Keratinocyte (primary cell): ENCODE results near the gene MAST2. TPM values are rescaled to one million over a fixed set of nuclear protein-coding genes. Genes with fewer than 3 reads are reported as not detected.

ENCODE experiments used
- DNase-seq: peaks from one replicate; pipeline ENCODE4 v3.0.0-alpha.2; 2011; ENCODE audit warnings: low read depth, missing footprints, low spot score
- FAIRE-seq: peaks from 2 replicates; lab custom pipeline; 2011; peaks lifted over from hg19 to GRCh38; lab: Jason Lieb, UNC
- H2AFZ ChIP-seq: 2 replicates; pipeline ENCODE4 v1.6.0; 2012; ENCODE audit warnings: low read length, control low read depth, inconsistent platforms; ENCODE audit not compliant: control insufficient read depth
- H3K27ac ChIP-seq: 2 replicates; pipeline ENCODE4 v1.5.1; 2011; ENCODE audit warnings: low read length; ENCODE audit not compliant: control insufficient read depth, insufficient read depth
- H3K27me3 ChIP-seq: 3 replicates; pipeline ENCODE4 v1.6.0; 2011; ENCODE audit warnings: low read length; ENCODE audit not compliant: control insufficient read depth, insufficient read depth; ENCODE audit errors: extremely low read depth
- H3K36me3 ChIP-seq, 2 experiments: 2 replicates in 1 of 2; 3 replicates in 1 of 2; pipeline ENCODE4 v1.5.1; 2011; ENCODE audit warnings: low read length in 2 of 2, mild to moderate bottlenecking in 1 of 2; ENCODE audit not compliant: control insufficient read depth in 2 of 2, insufficient read depth in 2 of 2; ENCODE audit errors: extremely low read depth in 1 of 2
- H3K4me1 ChIP-seq: 3 replicates; pipeline ENCODE4 v1.5.1; 2011; ENCODE audit warnings: low read length; ENCODE audit not compliant: control insufficient read depth, insufficient read depth; ENCODE audit errors: extremely low read depth
- H3K4me2 ChIP-seq: 3 replicates; pipeline ENCODE4 v1.6.0; 2011; ENCODE audit warnings: low read depth, low read length; ENCODE audit not compliant: control insufficient read depth, insufficient read depth; ENCODE audit errors: extremely low read depth
- H3K4me3 ChIP-seq, 3 experiments: fragments of 200-600 bp in 1 of 3; sonication (generic) in 1 of 3; 2 replicates in 2 of 3; 3 replicates in 1 of 3; pipeline ENCODE4 v1.5.1; 2011 to 2016; ENCODE audit warnings: low read length in 3 of 3, mild to moderate bottlenecking in 3 of 3, control low read depth in 2 of 3, inconsistent platforms in 1 of 3, low read depth in 1 of 3, mixed read lengths in 1 of 3, mixed run types in 1 of 3, moderate library complexity in 1 of 3; ENCODE audit not compliant: control insufficient read depth in 2 of 3, insufficient read depth in 2 of 3; ENCODE audit errors: extremely low read depth in 1 of 3
- H3K79me2 ChIP-seq: 2 replicates; pipeline ENCODE4 v1.6.0; 2012; ENCODE audit warnings: low read length; ENCODE audit not compliant: control insufficient read depth, insufficient read depth
- H3K9ac ChIP-seq: 3 replicates; pipeline ENCODE4 v1.6.0; 2011; ENCODE audit warnings: low read length; ENCODE audit not compliant: control insufficient read depth, insufficient read depth; ENCODE audit errors: extremely low read depth
- H3K9me1 ChIP-seq: 3 replicates; pipeline ENCODE4 v1.6.0; 2011; ENCODE audit warnings: low read length; ENCODE audit not compliant: control insufficient read depth, insufficient read depth; ENCODE audit errors: extremely low read depth
- H3K9me3 ChIP-seq: 2 replicates; pipeline ENCODE4 v1.5.1; 2012; ENCODE audit warnings: low read depth, low read length; ENCODE audit not compliant: control insufficient read depth
- H4K20me1 ChIP-seq: 3 replicates; pipeline ENCODE4 v1.6.0; 2011; ENCODE audit warnings: low read length; ENCODE audit not compliant: control insufficient read depth, insufficient read depth; ENCODE audit errors: extremely low read depth
- EZH2 ChIP-seq: IDR thresholded peaks from one replicate; pipeline ENCODE4 v1.6.1; 2012; ENCODE audit warnings: inconsistent platforms, mild to moderate bottlenecking, low read length, moderate library complexity
- dilution Hi-C: fragments of 300-500 bp; cut with MboI; formaldehyde crosslinking; loops from one replicate; pipeline ENCODE4 v1.7.0; 2020; ENCODE audit warnings: low sequenced_read_pairs; ENCODE audit not compliant: extremely low pct_ligation_motif_present
- polyA plus RNA-seq, 5 experiments: library from polyadenylated mRNA; depleted of rRNA in 3 of 5; stranded (reverse) in 3 of 5; stranded (forward) in 1 of 5; unstranded in 1 of 5; fragments of >200 nt; gene quantifications; 1 replicate in 1 of 5; 2 replicates in 3 of 5; 3 replicates in 1 of 5; pipeline versions ENCODE4 v1.2.1 to v1.2.3, GENCODE V29; 2011 to 2012; ENCODE audit warnings: missing spikeins in 2 of 5, low read depth in 1 of 5, low replicate concordance in 1 of 5
- TF ChIP-seq, protein P1 (sequence below), 3 experiments: IDR thresholded peaks in 1 of 3; conservative IDR thresholded peaks in 1 of 3; optimal IDR thresholded peaks in 1 of 3; 2 replicates in 2 of 3; 3 replicates in 1 of 3; pipeline versions ENCODE3 to v1.5.1; 2011; ENCODE audit warnings: low read length in 3 of 3, mild to moderate bottlenecking in 3 of 3, moderate library complexity in 2 of 3, control low read depth in 1 of 3, inconsistent platforms in 1 of 3; ENCODE audit not compliant: insufficient read depth in 2 of 3; ENCODE audit errors: extremely low read depth in 1 of 3

MAST2 gene
- polyA plus RNA-seq, 1 donor (not counting 4 experiments of a cell fraction or from before 2014, with no cell fraction given) = 12.2 TPM

DNA sequence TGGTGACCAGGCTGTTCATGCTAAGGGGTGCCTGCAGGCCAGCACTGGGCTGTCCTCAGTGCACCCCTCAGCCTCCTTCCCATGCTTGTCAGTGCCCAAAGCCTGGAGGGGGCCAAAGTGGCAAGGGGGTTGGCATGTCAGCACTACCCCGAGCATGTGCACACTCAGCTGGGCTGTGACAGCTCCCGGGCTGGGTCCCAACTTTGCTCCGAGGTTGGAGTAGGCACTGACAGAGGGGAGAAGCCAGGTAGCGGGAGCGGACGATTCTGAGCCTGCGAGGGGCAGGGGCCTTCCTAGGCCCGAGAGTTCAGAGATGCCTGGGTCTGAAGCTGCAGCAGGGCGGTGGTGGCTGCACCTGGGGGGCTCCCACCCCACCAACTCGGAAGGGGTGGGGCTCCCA, 119.0 kb downstream of the MAST2 start:
- no peak overlapping the region for H2AFZ ChIP-seq
- no peaks in the 10 kb centered on the region for H3K27me3 ChIP-seq
- H3K27ac ChIP-seq = no peak overlapping the region
- H3K9me1 ChIP-seq = no peaks in the 10 kb centered on the region
- H3K9ac ChIP-seq = no peak overlapping the region
- no peaks in the 10 kb centered on the region for H3K79me2 ChIP-seq
- FAIRE-seq (no peak), DNase-seq (no peak)
- H4K20me1 ChIP-seq = no peaks in the 10 kb centered on the region
- dilution Hi-C loops = no loop called here
- no peaks in the 10 kb centered on the region for H3K4me1 ChIP-seq
- TF ChIP-seq, protein P1, sequence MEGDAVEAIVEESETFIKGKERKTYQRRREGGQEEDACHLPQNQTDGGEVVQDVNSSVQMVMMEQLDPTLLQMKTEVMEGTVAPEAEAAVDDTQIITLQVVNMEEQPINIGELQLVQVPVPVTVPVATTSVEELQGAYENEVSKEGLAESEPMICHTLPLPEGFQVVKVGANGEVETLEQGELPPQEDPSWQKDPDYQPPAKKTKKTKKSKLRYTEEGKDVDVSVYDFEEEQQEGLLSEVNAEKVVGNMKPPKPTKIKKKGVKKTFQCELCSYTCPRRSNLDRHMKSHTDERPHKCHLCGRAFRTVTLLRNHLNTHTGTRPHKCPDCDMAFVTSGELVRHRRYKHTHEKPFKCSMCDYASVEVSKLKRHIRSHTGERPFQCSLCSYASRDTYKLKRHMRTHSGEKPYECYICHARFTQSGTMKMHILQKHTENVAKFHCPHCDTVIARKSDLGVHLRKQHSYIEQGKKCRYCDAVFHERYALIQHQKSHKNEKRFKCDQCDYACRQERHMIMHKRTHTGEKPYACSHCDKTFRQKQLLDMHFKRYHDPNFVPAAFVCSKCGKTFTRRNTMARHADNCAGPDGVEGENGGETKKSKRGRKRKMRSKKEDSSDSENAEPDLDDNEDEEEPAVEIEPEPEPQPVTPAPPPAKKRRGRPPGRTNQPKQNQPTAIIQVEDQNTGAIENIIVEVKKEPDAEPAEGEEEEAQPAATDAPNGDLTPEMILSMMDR (optimal IDR thresholded peaks at IDR 0.05 in 1 of 3, IDR thresholded peaks at IDR 0.05 in 1 of 3, conservative IDR thresholded peaks at IDR 0.05 in 1 of 3; ENCODE audit: extremely low read depth in 1 of 3, insufficient read depth in 2 of 3, low read length in 3 of 3) = no peak
- no peak for TF ChIP-seq EZH2
- H3K4me2 ChIP-seq = no peak overlapping the region
- no peak overlapping the region for H3K4me3 ChIP-seq
- no peaks in the 10 kb centered on the region for H3K36me3 ChIP-seq
- H3K9me3 ChIP-seq = no peaks in the 10 kb centered on the region

- Histone ChIP-seq H3K4me2 (no peak overlapping the region), H3K79me2 (no peaks in the 10 kb centered on the region), H3K4me1 (no peaks in the 10 kb centered on the region), H3K27me3 (no peaks in the 10 kb centered on the region), H3K36me3 (no peaks in the 10 kb centered on the region), H3K9ac (no peak overlapping the region), H3K27ac (no peak overlapping the region), H3K9me3 (no peaks in the 10 kb centered on the region), H3K9me1 (no peaks in the 10 kb centered on the region), H3K4me3 (no peak overlapping the region), H4K20me1 (no peaks in the 10 kb centered on the region), H2AFZ (no peak overlapping the region)
- FAIRE-seq (no peak), DNase-seq (no peak)
- no peak for TF ChIP-seq EZH2
- TF ChIP-seq, protein P1 (optimal IDR thresholded peaks at IDR 0.05 in 1 of 3, IDR thresholded peaks at IDR 0.05 in 1 of 3, conservative IDR thresholded peaks at IDR 0.05 in 1 of 3; ENCODE audit: extremely low read depth in 1 of 3, insufficient read depth in 2 of 3, low read length in 3 of 3) = no peak
- dilution Hi-C loops = no loop called here
Measured at GRCh38 chr1:45922813-45923212, 119.4 kb downstream of the MAST2 start.
